ENCODE data around the gene CEP250.
A peak's percentile ranks its signal among the peaks of the same experiment; 100 is the strongest.
"Not testable (repeated sequence)": the region's sequence is repeated elsewhere in the genome, so short reads cannot be mapped to it uniquely, and the experiment has no call there.

Gene CEP250

DNA sequence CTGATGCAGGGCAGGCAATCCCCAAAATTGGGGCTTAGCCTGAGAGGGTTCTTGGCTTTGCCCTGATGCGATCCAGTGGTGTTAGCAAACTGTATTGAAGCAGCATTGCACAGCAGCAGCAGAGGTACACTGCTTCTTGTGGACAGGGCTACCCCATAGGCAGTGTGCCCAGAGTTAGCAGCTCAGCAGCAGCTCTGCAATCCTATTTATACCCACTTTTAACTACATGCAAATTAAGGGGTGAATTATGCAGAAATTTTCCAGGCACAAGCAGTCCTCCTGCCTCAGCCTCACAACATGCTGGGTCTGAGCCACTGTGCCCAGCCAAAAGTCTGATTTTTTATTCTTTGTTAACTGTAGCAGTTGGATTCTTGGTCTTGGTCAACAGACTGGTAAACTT, 70.2 kb downstream of the CEP250 start:
- no peak for DNase-seq (ENCODE audit: low read depth)

DNA sequence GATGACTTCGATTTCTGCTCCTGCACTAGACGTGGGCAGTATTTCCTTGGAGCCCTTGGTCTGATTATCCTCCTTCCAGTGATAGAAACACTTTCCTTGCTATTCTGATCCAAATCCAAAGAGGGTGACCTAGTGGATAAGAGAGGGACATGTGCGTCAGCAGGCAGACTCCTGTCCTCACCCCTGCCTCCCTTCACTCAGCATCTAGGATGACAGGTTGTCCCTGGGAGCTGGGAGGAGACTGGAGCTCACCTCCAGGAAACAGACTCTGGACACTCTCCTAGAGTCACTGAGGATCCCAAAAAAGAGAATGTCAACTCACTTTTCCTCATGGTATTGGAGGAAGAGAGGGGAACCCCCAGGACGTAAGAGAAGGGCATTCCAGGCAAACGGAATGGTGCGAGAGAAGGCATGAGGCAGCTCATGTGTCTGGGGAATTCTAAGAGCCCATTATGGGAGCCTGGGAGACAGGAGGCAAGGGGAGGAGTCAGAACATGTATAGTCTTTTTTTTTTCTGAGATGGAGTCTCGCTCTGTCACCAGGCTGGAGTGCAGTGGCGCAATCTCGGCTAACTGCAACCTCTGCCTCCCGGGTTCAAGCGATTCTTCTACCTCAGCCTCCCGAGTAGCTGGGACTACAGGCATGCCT, 71.8 kb downstream of the CEP250 start:
- DNase-seq (ENCODE audit: low read depth) = no peak

DNA sequence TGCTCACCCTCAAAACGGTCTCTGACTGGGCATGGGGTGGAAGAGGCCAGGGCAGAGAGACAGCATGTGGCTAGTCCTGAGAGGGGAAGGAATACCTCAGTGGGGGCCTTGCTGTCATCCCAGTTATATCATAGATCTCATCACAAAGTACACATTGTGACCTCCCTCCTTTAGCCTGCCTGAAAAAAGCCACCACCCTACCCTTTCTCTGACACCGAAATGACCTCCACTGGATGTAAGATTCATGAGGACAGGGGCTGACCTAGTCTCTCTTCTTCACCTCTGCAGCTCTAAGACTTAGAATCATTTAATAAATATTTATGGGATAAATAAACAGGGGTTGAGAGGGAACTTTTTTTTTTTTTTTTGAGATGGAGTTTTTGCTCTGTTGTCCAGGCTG, 74.2 kb downstream of the CEP250 start, which contains the start of gene C20orf173:
TSS of gene C20orf173 (minus strand) at position 101 of the 400 bp plus-strand sequence. CDS start 279 bp downstream, outside the sequence.
- DNase-seq (ENCODE audit: low read depth) = no peak

DNA sequence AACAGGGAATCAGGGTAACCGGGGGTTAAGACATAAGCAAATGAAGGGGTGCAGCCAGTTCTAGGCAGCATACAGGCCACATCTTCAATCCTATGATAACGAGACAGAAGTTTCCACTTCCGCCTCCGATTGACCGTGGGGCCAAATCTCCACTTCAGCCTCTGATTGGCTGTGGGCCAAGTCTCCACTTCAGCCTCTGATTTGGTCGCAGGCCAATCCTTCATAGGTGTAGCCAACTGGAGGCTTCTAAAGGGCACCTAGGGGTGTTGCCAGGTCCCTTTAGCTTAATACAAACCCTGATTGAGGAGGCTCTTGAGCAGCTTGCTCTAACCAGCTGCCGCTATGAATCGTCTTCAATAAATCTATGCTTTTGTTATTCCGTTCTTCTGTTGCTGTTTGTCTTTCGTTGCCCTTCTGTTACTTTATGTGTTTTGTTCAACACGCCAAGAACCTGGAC, 84.4 kb downstream of the CEP250 start:
- no peak for DNase-seq (ENCODE audit: low read depth)

DNA sequence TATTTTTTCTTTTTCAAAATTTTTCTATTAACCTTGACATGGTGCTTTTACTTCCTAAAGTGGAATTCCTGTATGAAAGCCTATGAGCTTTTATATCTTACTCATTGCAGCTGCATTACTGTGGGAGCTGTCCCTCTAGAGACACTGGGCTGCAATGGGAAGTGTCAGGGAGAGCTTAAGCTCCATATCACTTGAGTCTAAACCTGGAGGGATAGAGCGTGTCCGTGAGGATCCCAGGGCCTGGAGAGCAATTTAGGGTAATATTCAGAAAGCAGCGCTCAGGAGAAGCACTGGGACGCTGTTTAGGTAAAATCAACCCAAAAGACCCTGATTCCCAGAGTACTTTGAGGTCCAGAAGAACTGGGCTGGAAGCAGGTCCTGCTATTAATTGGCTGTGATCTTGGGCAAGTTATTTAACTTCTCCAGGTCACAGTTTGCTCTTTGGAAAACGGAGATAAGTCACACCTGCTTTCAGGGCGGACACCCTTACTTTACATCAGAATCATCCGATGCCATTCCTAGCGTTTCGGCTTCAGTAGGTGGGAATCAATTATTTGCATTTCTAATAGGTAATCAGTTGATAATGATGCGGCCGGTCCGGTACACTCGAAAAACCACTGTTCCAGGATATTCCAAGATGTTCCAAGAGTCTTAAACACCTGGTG, 85.9 kb downstream of the CEP250 start:
- DNase-seq (ENCODE audit: low read depth) = no peak

DNA sequence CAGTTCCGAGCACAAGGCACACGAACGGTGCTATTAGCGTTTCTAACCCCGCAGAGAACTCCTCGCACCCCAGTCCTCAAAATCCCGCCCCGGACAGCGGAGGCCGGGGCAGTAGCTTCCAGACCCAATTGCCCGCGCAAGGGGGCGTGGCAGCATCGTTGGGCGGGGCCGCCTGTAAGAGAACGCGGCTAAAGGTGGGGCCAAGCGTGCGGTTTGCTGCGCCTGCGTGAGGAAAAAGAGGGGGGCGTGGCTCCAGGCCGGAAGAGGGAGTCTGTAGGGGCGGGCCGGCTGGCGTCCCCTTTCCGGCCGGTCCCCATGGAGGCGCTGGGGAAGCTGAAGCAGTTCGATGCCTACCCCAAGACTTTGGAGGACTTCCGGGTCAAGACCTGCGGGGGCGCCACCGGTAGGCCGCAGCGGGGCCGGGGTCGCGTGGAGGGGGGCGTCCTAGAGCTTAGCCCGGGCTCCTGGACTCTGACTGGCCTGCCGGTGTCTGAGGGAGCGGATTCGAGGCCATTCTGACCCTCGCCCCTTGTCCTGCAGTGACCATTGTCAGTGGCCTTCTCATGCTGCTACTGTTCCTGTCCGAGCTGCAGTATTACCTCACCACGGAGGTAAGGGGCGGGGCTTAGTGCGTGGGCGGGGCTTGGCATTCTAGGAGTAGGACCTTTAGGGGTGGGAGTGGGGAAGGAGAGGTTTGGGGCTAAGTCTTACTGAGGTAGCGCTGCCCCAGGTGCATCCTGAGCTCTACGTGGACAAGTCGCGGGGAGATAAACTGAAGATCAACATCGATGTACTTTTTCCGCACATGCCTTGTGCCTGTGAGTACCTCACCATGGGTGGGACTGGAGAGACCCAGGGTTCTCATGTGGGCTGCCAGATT, 86.6 kb downstream of the CEP250 start, which contains the start of gene ERGIC3:
TSS of gene ERGIC3 (plus strand) at position 296 of the 880 bp plus-strand sequence. CDS start at position 316, 20 bp downstream.
- peak; percentile 53 for DNase-seq (ENCODE audit: low read depth)

DNA sequence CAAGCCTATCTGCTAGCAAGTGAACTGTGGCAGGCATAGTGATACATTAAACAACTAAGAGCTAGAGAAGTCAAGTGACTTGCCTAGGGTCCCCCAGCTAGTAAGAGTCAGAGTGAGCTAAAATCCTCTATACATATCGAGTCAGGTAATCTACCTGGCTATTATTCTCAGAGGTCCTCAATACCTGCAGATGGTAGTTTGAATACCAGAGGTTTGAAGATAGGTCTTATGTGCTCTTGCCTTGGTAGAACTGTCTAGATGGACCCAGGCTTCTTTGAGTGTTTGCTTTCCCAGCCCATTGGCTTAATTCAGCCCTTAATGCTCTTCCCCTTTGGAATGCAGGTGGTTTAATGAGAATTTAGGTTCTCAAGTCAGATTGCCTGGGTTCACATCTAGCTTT, 87.6 kb downstream of the CEP250 start:
- no peak for DNase-seq (ENCODE audit: low read depth)

DNA sequence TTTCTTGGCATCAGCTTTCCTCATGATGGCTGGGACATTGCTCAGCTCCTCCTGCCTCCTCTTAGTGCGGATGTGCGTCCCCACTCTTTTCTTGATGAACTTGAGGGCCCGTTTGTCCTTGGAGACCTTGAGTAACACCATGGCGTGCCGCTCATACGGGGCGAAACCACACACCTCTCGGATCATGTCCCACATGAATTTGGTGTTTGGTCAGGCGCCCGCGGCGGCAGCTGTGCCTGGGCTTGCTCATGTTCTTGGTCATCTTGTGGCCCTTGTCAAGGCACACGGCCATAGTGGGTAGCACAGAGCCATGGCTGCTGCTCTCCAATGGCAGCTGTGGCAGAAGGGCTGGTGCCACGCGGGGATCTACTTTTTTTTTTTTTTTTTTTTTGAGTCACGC, 89.0 kb downstream of the CEP250 start:
- no peak for DNase-seq (ENCODE audit: low read depth)

DNA sequence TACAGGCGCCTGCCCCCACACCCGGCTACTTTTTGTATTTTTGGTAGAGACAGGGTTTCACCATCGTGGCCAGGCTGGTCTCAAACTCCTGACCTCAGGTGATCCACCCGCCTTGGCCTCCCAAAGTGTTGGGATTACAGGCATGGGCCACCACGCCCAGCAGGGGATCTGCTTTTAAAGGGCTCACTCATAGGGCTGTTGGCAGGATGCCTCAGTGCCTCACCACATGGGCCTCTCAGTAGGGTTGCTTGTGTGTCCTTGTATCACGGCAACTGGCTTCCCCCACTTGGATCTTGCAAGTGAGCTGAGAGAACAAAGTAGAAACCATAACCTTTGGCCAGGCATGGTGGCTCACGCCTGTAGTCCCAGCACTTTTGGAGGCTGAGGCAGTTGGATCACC, 89.5 kb downstream of the CEP250 start:
- not testable (repeated sequence) for DNase-seq (ENCODE audit: low read depth)

DNA sequence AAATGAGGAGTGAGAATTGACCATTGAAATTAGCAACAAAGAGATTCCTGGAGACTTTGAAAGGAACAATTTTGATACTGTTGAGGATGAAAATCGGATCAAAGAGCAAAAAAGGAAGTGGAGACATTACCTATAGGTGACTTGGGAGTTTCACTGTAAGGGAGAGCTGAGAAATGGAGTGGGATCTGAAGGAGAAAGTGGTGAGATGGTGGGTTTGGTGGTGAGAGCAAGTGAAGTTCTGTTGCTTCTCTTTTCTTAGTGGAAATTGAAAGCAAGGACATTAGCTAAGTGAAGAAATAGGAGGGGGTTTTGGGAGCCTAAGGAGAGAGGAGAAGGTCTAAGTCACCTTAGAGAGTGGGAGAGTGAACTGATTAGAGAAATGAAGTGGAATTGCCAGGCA, 90.7 kb downstream of the CEP250 start:
- DNase-seq (ENCODE audit: low read depth) = no peak

DNA sequence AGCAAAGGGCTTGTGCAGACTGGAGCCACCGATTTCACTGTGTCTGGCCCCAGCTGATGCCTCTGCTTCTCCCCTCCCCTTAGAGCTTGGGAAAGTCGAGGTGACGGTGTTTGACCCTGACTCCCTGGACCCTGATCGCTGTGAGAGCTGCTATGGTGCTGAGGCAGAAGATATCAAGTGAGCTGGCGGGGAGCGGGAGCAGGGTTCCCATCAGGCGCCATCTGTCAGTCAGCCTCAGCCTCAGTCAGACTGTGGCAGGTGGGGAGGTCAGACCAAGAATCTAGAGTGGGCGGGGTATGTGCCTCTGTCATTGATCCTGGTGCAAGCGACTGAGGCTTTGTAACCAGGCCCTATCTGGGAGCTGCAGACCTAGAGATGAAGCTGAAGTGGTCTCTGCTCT, 91.9 kb downstream of the CEP250 start:
- no peak for DNase-seq (ENCODE audit: low read depth)

DNA sequence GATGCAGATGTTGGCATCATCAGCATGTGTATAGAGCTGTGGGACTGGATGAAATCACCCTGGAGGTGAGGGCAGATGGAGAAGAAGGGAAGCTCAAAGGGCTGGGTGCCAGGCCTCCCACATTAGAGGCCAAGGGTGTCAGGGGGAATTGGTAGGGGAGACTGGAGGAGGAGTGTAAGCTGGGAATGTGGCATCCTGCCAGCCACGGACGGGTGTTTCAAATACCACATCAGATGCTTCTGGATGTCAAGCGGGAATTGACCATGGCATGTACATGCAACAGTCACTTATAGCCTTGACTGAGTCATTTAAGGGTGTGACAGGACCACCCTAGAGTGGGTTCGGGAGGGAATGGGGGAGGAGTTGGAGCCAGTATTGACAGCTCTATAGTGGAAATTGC, 96.1 kb downstream of the CEP250 start:
- no peak for DNase-seq (ENCODE audit: low read depth)

DNA sequence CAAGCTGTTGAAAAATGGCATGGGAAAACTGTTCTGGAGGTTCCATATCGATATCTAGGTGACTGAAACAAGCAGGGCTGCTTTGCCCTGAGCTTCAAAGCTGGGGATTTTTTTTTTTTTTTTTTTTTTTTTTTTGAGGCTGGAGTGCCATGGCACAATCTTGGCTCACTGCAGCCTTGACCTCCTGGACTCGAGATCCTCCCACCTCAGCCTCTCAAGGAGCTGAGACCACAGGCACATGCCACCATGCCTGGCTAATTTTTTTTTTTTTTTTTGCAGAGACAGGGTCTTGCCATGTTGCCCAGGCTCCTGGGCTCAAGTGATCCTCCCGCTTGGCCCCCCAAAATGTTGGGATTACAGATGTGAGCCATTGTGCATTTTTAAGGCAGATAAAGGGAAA, 97.5 kb downstream of the CEP250 start:
- DNase-seq (ENCODE audit: low read depth) = no peak

DNA sequence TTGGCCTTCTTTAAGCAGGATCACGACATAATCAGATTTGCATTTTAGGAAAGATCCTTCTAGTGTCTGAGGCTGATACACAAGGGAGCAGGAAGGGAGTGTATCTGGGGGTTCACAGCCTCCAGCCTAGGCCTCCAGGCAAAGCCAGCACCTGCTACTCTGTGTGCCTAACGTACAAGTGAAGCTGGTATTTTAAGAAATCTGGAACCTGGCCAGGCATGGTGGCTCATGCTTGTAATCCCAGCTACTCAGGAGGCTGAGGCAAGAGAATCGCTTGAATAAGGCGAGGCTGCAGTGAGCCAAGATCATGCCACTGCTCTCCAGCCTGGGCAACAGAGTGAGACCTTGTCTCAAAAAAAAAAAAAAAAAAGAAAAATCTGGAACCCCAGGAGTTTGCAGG, 100.1 kb downstream of the CEP250 start:
- not testable (repeated sequence) for DNase-seq (ENCODE audit: low read depth)

DNA sequence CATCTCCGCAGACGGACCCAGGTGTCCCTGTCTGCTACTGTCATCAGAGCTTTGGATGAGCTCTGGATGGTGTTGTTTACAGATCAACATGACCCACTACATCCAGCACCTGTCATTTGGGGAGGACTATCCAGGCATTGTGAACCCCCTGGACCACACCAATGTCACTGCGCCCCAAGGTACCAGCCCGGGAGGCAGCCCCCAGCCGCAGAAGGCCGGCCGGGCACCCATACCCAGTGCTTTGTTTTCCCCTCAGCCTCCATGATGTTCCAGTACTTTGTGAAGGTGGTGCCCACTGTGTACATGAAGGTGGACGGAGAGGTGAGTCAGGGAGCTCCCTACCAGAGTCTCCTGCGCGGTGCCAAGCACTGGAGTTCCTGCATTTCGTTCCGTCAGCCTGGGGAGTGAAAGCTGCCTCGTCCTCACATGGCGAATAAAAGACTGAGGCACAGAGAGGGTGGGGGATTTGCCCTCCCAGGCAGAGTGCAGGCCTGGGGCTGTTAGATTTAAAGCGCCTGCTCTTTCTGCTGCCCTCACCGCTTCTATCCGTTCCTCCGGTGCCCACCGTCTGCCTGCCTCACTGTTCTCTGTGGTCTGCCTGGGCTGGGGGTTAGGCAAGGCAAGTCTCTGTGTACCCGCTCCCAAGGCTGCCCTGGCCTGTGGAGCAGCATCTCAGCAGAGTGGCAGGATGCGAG, 100.7 kb downstream of the CEP250 start:
- no peak for DNase-seq (ENCODE audit: low read depth)

DNA sequence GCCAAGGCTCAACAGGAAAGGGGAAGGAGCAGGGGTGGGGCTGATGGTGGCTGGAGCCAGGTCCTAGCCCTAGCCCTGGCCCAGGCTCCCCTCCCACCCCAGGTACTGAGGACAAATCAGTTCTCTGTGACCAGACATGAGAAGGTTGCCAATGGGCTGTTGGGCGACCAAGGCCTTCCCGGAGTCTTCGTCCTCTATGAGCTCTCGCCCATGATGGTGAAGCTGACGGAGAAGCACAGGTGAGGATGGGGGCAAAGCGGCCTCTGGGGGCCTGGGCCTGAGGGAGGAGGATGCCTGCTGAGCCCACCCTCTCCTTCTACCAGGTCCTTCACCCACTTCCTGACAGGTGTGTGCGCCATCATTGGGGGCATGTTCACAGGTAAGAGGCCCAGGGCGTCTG, 101.5 kb downstream of the CEP250 start:
- DNase-seq (ENCODE audit: low read depth) = no peak

DNA sequence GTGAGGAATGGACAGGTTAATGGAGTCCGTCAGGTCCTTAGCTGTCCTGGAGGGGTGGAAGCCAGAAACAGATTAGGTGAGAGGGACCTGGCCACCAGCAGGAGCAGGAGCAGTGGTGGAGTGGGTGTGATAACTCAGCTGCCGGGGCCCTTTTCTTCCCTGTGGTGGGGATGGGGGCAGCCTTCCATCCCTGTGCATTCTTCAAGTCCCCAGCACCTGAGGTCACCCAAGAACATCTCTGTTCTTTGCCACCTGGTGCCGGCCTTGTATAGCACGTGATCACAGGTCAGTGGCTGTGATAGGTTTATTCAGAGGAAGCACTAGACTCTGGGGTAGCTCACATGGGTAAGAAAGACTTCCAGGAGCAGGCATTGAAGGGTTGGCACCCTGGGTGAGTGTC, 103.1 kb downstream of the CEP250 start:
- DNase-seq (ENCODE audit: low read depth) = no peak

DNA sequence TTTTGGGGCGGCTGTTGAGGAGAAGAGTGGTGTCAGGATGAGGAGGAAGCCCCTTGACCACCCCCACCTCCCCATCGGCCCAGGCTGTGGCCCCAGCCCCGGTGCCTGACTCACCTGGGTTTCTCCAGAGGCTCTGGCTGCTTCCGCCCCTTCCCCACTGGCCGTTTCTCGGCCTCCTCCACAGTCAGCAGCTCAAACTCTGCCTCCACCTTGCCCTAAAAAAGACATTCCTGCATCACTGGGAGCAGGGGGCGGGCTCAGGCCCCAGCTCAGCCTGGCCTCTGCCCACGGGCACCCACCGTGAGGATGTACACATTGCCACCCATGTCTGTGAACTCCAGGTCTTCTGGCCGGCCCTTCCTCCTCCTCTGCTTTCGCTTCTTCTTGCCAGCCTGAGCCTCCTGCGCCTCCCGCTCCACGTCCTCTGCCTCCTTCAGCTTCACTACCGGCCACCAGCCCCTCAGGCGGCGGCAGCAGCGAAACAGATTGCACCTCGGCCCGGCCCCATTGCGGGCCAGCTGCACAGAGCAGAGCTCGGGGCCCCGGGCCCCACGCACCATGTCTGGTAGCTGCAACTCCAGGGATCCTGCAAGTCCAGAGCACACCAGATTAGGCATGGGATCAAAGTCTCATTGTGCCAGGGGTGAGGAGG, 103.8 kb downstream of the CEP250 start:
- no peak for DNase-seq (ENCODE audit: low read depth)

DNA sequence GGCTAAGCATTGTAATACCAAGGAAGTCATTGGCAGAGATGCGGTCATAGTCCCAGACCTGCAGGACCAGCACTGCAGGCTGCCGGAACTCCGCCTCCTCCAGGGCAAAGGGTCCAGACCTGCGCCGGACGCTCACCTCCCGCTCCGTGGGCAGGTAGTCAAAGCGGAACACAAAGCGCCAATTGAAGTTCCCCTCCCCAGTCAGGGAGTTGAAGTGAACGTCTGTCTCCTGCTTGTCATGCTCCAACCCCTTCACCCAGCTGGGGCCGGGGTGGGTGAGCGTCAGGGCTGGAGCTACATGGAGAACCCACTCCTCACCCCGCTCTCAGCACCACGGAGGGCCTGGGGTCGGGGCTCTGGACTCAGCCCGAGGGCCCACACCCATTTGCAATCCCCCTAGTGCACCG, 104.7 kb downstream of the CEP250 start:
- DNase-seq (ENCODE audit: low read depth) = no peak

DNA sequence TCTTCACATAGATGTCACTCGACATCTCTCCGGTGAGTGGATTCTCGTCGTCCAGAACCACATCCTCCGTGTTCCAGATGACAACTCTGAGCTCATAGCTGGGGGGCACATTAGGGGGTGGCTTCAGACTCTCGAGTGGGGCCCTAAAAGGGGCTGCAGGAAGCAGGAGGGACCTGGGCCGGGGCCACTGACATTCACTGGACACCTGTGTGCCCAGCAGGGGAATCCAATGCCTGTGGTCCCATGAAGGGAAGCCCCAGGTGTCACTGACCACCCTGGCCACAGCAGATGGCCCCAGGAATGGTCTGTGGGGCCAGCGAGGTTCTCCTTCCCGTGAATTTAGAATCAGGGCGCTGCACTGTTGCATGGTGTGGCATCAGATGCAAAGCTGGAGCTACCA, 105.1 kb downstream of the CEP250 start:
- DNase-seq (ENCODE audit: low read depth) = no peak

DNA sequence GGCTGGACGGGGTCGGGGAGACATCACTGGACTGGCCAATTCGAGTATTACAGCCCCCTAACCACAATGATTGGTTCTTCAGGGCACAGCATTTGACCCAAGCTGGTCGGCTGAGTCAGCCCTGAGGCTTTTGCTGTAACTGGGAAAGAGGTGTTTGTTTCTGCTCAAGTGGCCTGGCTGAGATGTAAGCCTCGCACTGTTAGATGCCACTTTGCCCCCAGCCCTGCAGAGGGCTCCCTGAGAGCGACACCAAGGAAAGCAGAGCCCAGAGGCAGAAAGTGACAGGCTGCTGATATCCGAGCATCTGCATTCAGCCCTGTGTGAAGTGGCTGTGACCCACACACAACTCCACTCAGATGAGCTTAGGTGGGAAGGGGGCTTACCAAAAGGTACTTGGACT, 105.9 kb downstream of the CEP250 start:
- no peak for DNase-seq (ENCODE audit: low read depth)

DNA sequence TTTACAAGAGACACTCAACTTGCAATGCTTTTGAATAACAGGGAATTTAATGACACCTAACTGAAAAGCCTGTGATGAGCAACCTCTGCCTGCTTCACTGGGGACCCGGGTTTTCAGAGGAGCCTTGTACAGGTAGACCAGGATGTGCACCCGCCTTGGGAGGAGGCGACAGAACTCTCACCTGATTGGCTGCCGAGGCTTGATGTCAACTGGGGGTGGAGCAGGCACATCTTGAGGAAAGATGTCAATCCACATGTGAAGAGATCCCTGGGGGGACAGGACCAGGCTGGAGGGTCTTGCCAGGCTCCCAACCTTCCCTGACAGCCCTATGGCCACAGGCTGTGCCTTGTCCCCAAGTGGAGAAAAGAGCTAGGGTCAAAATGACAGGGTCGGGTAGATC, 106.3 kb downstream of the CEP250 start:
- DNase-seq (ENCODE audit: low read depth) = no peak

All from GM04503 (cell line).